Liver (tissue), 9 donors: ENCODE data around the gene ELOVL2. TPM values are rescaled to one million over a fixed set of nuclear protein-coding genes. Genes with fewer than 3 reads are reported as not detected.

ENCODE experiments used
- DNase-seq: peaks from one replicate; pipeline ENCODE4 v3.0.0-alpha.2; 2017; ENCODE audit warnings: low spot score
- H3K27ac ChIP-seq, 2 donors: one replicate each; pipeline ENCODE4 v1.7.0; 2013; ENCODE audit warnings: inconsistent platforms in 2 of 2, low read length in 2 of 2, control low read depth in 1 of 2, low read depth in 1 of 2, mild to moderate bottlenecking in 1 of 2
- H3K27me3 ChIP-seq, 4 donors: one replicate each; pipeline versions ENCODE4 v1.6.1 to v1.7.0; 2013; ENCODE audit warnings: low read length in 3 of 4, inconsistent platforms in 1 of 4, mild to moderate bottlenecking in 1 of 4, moderate library complexity in 1 of 4; ENCODE audit not compliant: control insufficient read depth in 4 of 4, insufficient read depth in 4 of 4
- H3K36me3 ChIP-seq, 4 donors: one replicate each; pipeline versions ENCODE4 v1.6.1 to v1.7.0; 2013; ENCODE audit warnings: low read length in 3 of 4, mild to moderate bottlenecking in 3 of 4, low read depth in 1 of 4, moderate library complexity in 1 of 4; ENCODE audit not compliant: control insufficient read depth in 4 of 4, insufficient read depth in 3 of 4
- H3K4me1 ChIP-seq, 4 donors: one replicate each; pipeline versions ENCODE4 v1.6.1 to v1.7.0; 2013; ENCODE audit warnings: low read length in 3 of 4, mild to moderate bottlenecking in 3 of 4, moderate library complexity in 1 of 4; ENCODE audit not compliant: control insufficient read depth in 4 of 4, insufficient read depth in 4 of 4
- H3K4me3 ChIP-seq, 3 donors: one replicate each; pipeline versions ENCODE4 v1.6.1 to v1.7.0; 2013; ENCODE audit warnings: low read length in 3 of 3, control low read depth in 1 of 3, low read depth in 1 of 3, mild to moderate bottlenecking in 1 of 3
- H3K9ac ChIP-seq, 2 donors: one replicate each; pipeline ENCODE4 v1.7.0; 2013; ENCODE audit warnings: low read length in 2 of 2, mild to moderate bottlenecking in 2 of 2, moderate library complexity in 2 of 2, control low read depth in 1 of 2, low read depth in 1 of 2
- H3K9me3 ChIP-seq, 4 donors: one replicate each; pipeline versions ENCODE4 v1.6.1 to v1.7.0; 2013; ENCODE audit warnings: low read length in 3 of 4; ENCODE audit not compliant: control insufficient read depth in 4 of 4
- ATF3 ChIP-seq: IDR thresholded peaks from 2 replicates; pipeline ENCODE4 v1.6.1; 2016; ENCODE audit warnings: antibody characterized with exemption
- CTCF ChIP-seq: fragments of 150-350 bp; IDR thresholded peaks from 2 replicates; pipeline ENCODE4 v1.5.1; 2017; ENCODE audit warnings: improper control_type of control experiment, low read depth, low read length; ENCODE audit not compliant: missing input control
- EGR1 ChIP-seq, 2 donors: IDR thresholded peaks; 2 replicates each; pipeline ENCODE4 v1.6.1; 2016 to 2018; ENCODE audit warnings: antibody characterized with exemption in 2 of 2, low read depth in 2 of 2
- FOXA1 ChIP-seq: IDR thresholded peaks from 2 replicates; pipeline ENCODE4 v1.6.1; 2016; ENCODE audit warnings: antibody characterized with exemption
- FOXA2 ChIP-seq: IDR thresholded peaks from 2 replicates; pipeline ENCODE4 v1.6.1; 2016; ENCODE audit warnings: antibody characterized with exemption
- GABPA ChIP-seq, 2 donors: IDR thresholded peaks in 1 of 2; conservative IDR thresholded peaks in 1 of 2; 2 replicates each; pipeline ENCODE4 v1.6.1; 2016; ENCODE audit warnings: antibody characterized with exemption in 2 of 2, mild to moderate bottlenecking in 1 of 2, moderate library complexity in 1 of 2
- HNF4A ChIP-seq, 2 donors: conservative IDR thresholded peaks; 2 replicates each; pipeline ENCODE4 v1.6.1; 2016; ENCODE audit warnings: antibody characterized with exemption in 2 of 2, mild to moderate bottlenecking in 2 of 2
- HNF4G ChIP-seq: IDR thresholded peaks from 2 replicates; pipeline ENCODE4 v1.6.1; 2016; ENCODE audit warnings: antibody characterized with exemption
- JUND ChIP-seq, 2 donors: IDR thresholded peaks; 2 replicates each; pipeline ENCODE4 v1.6.1; 2016; ENCODE audit warnings: antibody characterized with exemption in 2 of 2
- MAX ChIP-seq: IDR thresholded peaks from 2 replicates; pipeline ENCODE4 v1.6.1; 2016; ENCODE audit warnings: antibody characterized with exemption
- NR2F2 ChIP-seq: IDR thresholded peaks from 2 replicates; pipeline ENCODE4 v1.6.1; 2016; ENCODE audit warnings: antibody characterized with exemption
- RAD21 ChIP-seq, 2 donors: IDR thresholded peaks; 2 replicates each; pipeline ENCODE4 v1.6.1; 2016; ENCODE audit warnings: antibody characterized with exemption in 2 of 2, mild to moderate bottlenecking in 2 of 2
- REST ChIP-seq: IDR thresholded peaks from 2 replicates; pipeline ENCODE4 v1.6.1; 2016; ENCODE audit warnings: antibody characterized with exemption, mild to moderate bottlenecking
- RXRA ChIP-seq, 2 donors: IDR thresholded peaks; 2 replicates each; pipeline ENCODE4 v1.6.1; 2017 to 2018; ENCODE audit warnings: antibody characterized with exemption in 2 of 2, mild to moderate bottlenecking in 1 of 2
- SP1 ChIP-seq: IDR thresholded peaks from 2 replicates; pipeline ENCODE4 v1.6.1; 2018; ENCODE audit warnings: antibody characterized with exemption, mild to moderate bottlenecking
- TAF1 ChIP-seq: conservative IDR thresholded peaks from 2 replicates; pipeline ENCODE4 v1.6.1; 2016; ENCODE audit warnings: antibody characterized with exemption, mild to moderate bottlenecking
- YY1 ChIP-seq: IDR thresholded peaks from 2 replicates; pipeline ENCODE4 v1.6.1; 2016; ENCODE audit warnings: antibody characterized with exemption, mild to moderate bottlenecking
- ZBTB33 ChIP-seq: IDR thresholded peaks from 2 replicates; pipeline ENCODE4 v1.6.1; 2016; ENCODE audit warnings: antibody characterized with exemption
- WGBS: extraction: QIAGEN DNeasy Blood & Tissue Kit; methylation state at CpG from one replicate; pipeline ENCODE4 v1.1.7; 2013; 5-methylcytosine and 5-hydroxymethylcytosine counted together
- polyA plus RNA-seq, 2 donors: library from polyadenylated mRNA; stranded (reverse) in 1 of 2; unstranded in 1 of 2; fragments of 200-250 nt in 1 of 2; fragments of >200 nt in 1 of 2; fragmentation: Nextera tagmentation in 1 of 2; extraction: Ambion mirVana in 1 of 2; gene quantifications; one replicate each; pipeline versions ENCODE4 v1.2.1 to v1.2.3, GENCODE V29; 2013 to 2015
- total RNA-seq, 2 donors: library from RNA; depleted of rRNA; stranded (reverse); fragments of >200 nt; gene quantifications; one replicate each; pipeline ENCODE4 v1.2.3, GENCODE V29; 2014
- donor health status: healthy.
- donor health status: healthy.
- donor health status: healthy.
- donor health status: healthy.
- donor health status: healthy.

The ELOVL2 gene
- total and polyA plus RNA-seq, 4 donors = 7.1 to 28.5 (median 22.1) TPM

GRCh38 chr6:11065436-11066202 is 21.5 kb upstream of the ELOVL2 start:
- Histone ChIP-seq H3K4me1 (peaks cover 0 to 31% (median 29%) of the 10 kb centered on the region in 4 donors), H3K36me3 (no peaks in the 10 kb centered on the region), H3K27ac (no peak overlapping the region), H3K9me3 (no peaks in the 10 kb centered on the region), H3K4me3 (no peak overlapping the region), H3K27me3 (no peaks in the 10 kb centered on the region), H3K9ac (no peak overlapping the region)
- no peak for DNase-seq
- TF ChIP-seq HNF4A (conservative IDR thresholded peaks at IDR 0.05) (no peak), ZBTB33 (no peak)
- WGBS = 83% methylated on average over 6 of the region's 6 CpGs

GRCh38 chr6:11064836-11065235 is 20.7 kb upstream of the ELOVL2 start:
- no peak overlapping the region for H3K27ac ChIP-seq
- no peaks in the 10 kb centered on the region for H3K9me3 ChIP-seq
- no peak for DNase-seq
- WGBS = 89% methylated on average over 3 of the region's 3 CpGs
- H3K4me1 ChIP-seq = peaks cover 0 to 31% (median 29%) of the 10 kb centered on the region in 4 donors
- no peaks in the 10 kb centered on the region for H3K27me3 ChIP-seq
- H3K4me3 ChIP-seq = no peak overlapping the region
- H3K36me3 ChIP-seq = no peaks in the 10 kb centered on the region
- no peak overlapping the region for H3K9ac ChIP-seq
- TF ChIP-seq JUND (IDR thresholded peaks at IDR 0.05) = no peak
- no peak for TF ChIP-seq TAF1
- no peak for TF ChIP-seq RAD21 (IDR thresholded peaks at IDR 0.05)
- no peak for TF ChIP-seq FOXA1
- TF ChIP-seq RXRA (IDR thresholded peaks at IDR 0.05) = no peak
- no peak for TF ChIP-seq HNF4A (conservative IDR thresholded peaks at IDR 0.05)
- TF ChIP-seq ZBTB33 = no peak
- TF ChIP-seq HNF4G = no peak
- TF ChIP-seq GABPA (IDR thresholded peaks at IDR 0.05 in 1 of 2, conservative IDR thresholded peaks at IDR 0.05 in 1 of 2) = no peak
- no peak for TF ChIP-seq NR2F2
- no peak for TF ChIP-seq FOXA2
- TF ChIP-seq MAX = no peak
- TF ChIP-seq SP1 = no peak
- no peak for TF ChIP-seq CTCF
- TF ChIP-seq YY1 = no peak
- TF ChIP-seq EGR1 (IDR thresholded peaks at IDR 0.05; ENCODE audit: low read depth in 2 of 2) = no peak
- no peak for TF ChIP-seq REST
- no peak for TF ChIP-seq ATF3
